Ascending aorta (tissue), 2 donors: ENCODE data around the gene CHRD. TPM values are rescaled to one million over a fixed set of nuclear protein-coding genes. Genes with fewer than 3 reads are reported as not detected.

Experiments used
- DNase-seq, 2 donors: peaks; one replicate each; pipeline ENCODE4 v3.0.0-alpha.2; 2019; ENCODE audit warnings: low spot score in 2 of 2
- H3K27ac ChIP-seq, 2 donors: fragments of 200-600 bp; sonication (generic); one replicate each; pipeline ENCODE4 v1.5.1; 2016 to 2017; ENCODE audit warnings: mild to moderate bottlenecking in 1 of 2
- H3K27me3 ChIP-seq: fragments of 200-600 bp; sonication (generic); one replicate; pipeline ENCODE4 v1.5.1; 2017
- H3K36me3 ChIP-seq, 2 donors: fragments of 200-600 bp; sonication (generic); one replicate each; pipeline ENCODE4 v1.5.1; 2016
- H3K4me1 ChIP-seq, 2 donors: fragments of 200-600 bp; sonication (generic); one replicate each; pipeline ENCODE4 v1.5.1; 2016 to 2017; ENCODE audit warnings: mild to moderate bottlenecking in 1 of 2
- H3K4me3 ChIP-seq, 2 donors: fragments of 200-600 bp; sonication (generic); one replicate each; pipeline ENCODE4 v1.5.1; 2016 to 2017; ENCODE audit warnings: mild to moderate bottlenecking in 1 of 2
- H3K9me3 ChIP-seq, 2 donors: fragments of 200-600 bp; sonication (generic); one replicate each; pipeline ENCODE4 v1.5.1; 2016
- intact Hi-C: fragments of 100-400 bp; cut with DNase I; formaldehyde crosslinking; loops from one replicate; pipeline ENCODE4 v1.15.1; 2023
- total RNA-seq: library from RNA; depleted of rRNA; stranded (reverse); fragments of >200 nt; gene quantifications from one replicate; pipeline ENCODE4 v1.1.0, GENCODE V29; 2016
- TF ChIP-seq, protein P1 (sequence below), 3 experiments: fragments of 200-600 bp in 2 of 3; fragments of 450-650 bp in 1 of 3; sonication (generic) in 2 of 3; IDR thresholded peaks; one replicate each; pipeline ENCODE4 v1.5.1; 2016 to 2019; ENCODE audit warnings: antibody characterized with exemption in 3 of 3, mild to moderate bottlenecking in 1 of 3, moderate library complexity in 1 of 3

Gene CHRD
- total RNA-seq, 1 donor from 2014 or later = 172 TPM

DNA sequence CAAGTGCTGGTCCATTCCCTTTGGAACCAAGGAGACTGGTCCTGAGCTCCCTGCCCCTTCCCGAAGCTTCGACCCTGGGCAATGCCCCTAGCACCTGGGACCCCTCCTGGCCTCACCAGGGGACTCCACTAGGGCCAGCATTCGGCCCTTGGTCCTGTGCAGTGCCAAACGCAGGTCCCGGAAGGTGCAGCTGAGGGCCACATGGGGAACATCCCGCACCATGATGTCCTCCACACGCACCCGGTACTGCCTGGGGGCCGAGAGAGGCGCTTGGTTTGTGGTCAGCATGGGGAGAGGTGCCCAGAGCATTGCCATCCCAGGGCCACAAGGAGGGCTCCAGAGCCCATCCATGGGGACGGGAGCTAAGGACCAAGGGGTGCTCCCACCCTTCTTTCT is 26.3 kb upstream of the CHRD start:
- intact Hi-C loops = no loop called here
- Histone ChIP-seq H3K27ac (no peak overlapping the region), H3K36me3 (peaks cover 4 to 10% of the 10 kb centered on the region in 2 donors), H3K4me3 (no peak overlapping the region), H3K9me3 (no peaks in the 10 kb centered on the region), H3K4me1 (no peaks in the 10 kb centered on the region), H3K27me3 (no peaks in the 10 kb centered on the region)
- TF ChIP-seq, protein P1, sequence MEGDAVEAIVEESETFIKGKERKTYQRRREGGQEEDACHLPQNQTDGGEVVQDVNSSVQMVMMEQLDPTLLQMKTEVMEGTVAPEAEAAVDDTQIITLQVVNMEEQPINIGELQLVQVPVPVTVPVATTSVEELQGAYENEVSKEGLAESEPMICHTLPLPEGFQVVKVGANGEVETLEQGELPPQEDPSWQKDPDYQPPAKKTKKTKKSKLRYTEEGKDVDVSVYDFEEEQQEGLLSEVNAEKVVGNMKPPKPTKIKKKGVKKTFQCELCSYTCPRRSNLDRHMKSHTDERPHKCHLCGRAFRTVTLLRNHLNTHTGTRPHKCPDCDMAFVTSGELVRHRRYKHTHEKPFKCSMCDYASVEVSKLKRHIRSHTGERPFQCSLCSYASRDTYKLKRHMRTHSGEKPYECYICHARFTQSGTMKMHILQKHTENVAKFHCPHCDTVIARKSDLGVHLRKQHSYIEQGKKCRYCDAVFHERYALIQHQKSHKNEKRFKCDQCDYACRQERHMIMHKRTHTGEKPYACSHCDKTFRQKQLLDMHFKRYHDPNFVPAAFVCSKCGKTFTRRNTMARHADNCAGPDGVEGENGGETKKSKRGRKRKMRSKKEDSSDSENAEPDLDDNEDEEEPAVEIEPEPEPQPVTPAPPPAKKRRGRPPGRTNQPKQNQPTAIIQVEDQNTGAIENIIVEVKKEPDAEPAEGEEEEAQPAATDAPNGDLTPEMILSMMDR (IDR thresholded peaks at IDR 0.05) = no peak
- no peak for DNase-seq

DNA sequence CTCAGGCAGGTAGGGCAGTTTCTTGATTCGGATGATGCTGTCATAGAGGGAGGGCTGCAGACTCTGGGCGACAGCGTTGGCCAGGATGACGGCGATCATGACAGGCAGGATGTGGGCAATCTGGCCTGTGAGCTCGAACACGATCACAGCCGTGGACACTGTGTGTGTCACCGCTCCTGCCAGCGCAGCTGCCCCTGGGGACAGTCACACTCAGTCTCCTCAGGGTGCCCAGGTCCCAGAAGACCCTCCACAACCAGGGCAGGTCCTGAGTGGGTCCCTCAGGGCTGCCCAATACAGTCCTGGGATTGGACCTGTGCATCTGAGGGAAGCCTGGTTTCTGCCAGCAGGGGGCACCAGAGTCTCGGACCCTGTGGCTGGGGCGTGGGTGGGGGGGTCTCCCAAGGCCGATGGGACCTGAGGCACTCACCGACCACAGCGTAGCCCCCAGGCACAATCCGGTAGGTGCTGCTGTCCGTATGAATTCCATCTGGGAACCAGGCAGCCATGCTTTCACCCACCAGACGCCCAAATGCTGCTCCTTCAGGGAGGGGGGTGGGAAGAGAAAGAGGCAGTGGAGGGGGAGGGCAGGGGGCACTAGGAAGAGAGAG is 25.6 kb upstream of the CHRD start:
- Histone ChIP-seq H3K27ac (no peak overlapping the region), H3K36me3 (peaks cover 4 to 10% of the 10 kb centered on the region in 2 donors)
- DNase-seq = no peak

DNA sequence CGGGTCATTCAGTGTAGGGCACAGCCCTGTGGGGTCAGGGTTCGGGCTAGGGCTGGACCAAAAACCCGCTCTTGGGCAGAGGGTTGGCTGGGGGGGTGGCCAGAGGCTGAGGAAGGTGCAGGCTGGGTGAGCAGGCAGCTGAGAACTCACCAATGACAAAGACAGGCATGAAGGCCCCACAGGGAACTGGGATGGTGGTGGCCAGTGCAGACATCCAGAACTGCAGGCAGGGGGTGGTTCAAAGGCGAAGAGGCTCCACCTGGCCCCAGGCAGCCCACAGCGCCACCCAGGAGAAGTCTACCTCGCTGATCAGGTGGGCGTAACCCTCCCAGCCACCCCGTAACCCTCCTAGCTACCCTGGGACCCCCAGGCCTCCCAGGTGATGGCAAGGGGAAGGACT is 25.1 kb upstream of the CHRD start:
- TF ChIP-seq, protein P1 (IDR thresholded peaks at IDR 0.05) = no peak
- no peak overlapping the region for H3K4me3 ChIP-seq
- no peaks in the 10 kb centered on the region for H3K4me1 ChIP-seq
- DNase-seq = no peak
- H3K9me3 ChIP-seq = no peaks in the 10 kb centered on the region
- no peaks in the 10 kb centered on the region for H3K27me3 ChIP-seq
- H3K27ac ChIP-seq = no peak overlapping the region
- intact Hi-C loops = no loop called here
- H3K36me3 ChIP-seq = peaks cover 4 to 10% of the 10 kb centered on the region in 2 donors

More for the DNA sequence above, 25.6 kb upstream of the CHRD start:
- no peaks in the 10 kb centered on the region for H3K27me3 ChIP-seq
- no peak overlapping the region for H3K4me3 ChIP-seq
- TF ChIP-seq, protein P1 (IDR thresholded peaks at IDR 0.05) = peak; percentile 49 to 74 (median 72)
- intact Hi-C loops = no loop called here
- no peaks in the 10 kb centered on the region for H3K9me3 ChIP-seq
- no peaks in the 10 kb centered on the region for H3K4me1 ChIP-seq

GRCh38 chr3:184355261-184356040 is 24.4 kb upstream of the CHRD start:
- H3K27ac ChIP-seq = no peak overlapping the region
- H3K36me3 ChIP-seq = peaks cover 4 to 10% of the 10 kb centered on the region in 2 donors
- peaks cover 0 to 2% of the 10 kb centered on the region in 2 donors for H3K4me1 ChIP-seq
- no peak for DNase-seq
- TF ChIP-seq, protein P1 (IDR thresholded peaks at IDR 0.05) = no peak
- no peak overlapping the region for H3K4me3 ChIP-seq
- no peaks in the 10 kb centered on the region for H3K27me3 ChIP-seq
- intact Hi-C loops = no loop called here
- no peaks in the 10 kb centered on the region for H3K9me3 ChIP-seq

DNA sequence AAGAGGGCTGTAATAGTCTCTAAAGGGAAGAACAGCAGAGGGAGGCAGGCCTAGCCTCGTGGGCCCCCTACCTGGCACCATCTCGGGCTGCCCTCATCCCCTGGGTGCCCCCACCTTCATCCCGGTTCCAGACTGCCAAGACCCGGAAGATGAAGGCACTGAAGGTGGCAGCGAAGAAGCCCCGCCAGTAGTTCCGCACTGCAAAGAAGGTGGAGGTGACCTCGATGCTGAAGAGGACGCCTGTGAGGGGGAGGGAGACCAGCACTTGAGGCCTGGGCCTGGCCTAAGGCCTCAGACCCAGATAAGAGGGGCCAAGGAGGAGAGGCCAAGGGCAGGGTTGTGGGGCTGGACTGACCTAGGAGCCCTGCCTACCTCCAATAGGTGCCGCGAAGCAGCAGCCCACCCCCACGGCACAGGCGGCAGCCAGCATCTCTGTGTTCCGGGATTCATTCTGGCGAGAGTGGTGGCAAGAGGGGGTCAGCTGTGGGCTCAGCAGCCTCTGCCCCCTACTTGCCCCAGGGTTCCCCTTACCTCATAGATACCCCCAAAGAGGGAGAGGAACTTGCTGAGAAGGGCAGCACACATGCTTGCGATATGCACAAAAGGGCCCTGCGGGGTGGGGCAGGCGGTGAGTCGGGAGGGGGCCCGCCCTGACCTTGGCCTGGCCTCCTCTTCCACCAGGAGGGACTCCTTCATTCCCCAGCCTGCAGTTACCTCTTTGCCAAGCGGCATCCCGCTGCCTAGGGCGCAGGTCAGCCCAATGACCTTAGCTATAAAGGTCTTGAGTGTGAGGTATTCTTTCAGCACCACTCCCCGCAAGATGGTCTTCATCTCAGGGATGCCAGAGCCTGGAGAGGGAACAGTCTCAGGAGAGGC is 22.4 kb upstream of the CHRD start:
- peaks cover 4 to 10% of the 10 kb centered on the region in 2 donors for H3K36me3 ChIP-seq
- intact Hi-C loops = no loop called here
- no peak overlapping the region for H3K27ac ChIP-seq
- H3K4me1 ChIP-seq = peaks cover 0 to 9% of the 10 kb centered on the region in 2 donors
- no peaks in the 10 kb centered on the region for H3K27me3 ChIP-seq
- TF ChIP-seq, protein P1 (IDR thresholded peaks at IDR 0.05) = no peak
- no peak for DNase-seq
- no peaks in the 10 kb centered on the region for H3K9me3 ChIP-seq
- no peak overlapping the region for H3K4me3 ChIP-seq
